Measurements from ENCODE around the gene DAPL1. TPM values are rescaled to one million over a fixed set of nuclear protein-coding genes. Genes with fewer than 3 reads are reported as not detected.

DAPL1 gene
- total RNA-seq, 2 donors from 2014 or later = 8.6 to 9.9 TPM

- H3K9me3 ChIP-seq = no peaks in the 10 kb centered on the region
- 85 to 87% methylated on average over 11 of the region's 11 CpGs for WGBS, 2 donors
- no peaks in the 10 kb centered on the region for H3K36me3 ChIP-seq (replicated peaks in 1 of 2; ENCODE audit: insufficient read depth in 1 of 2, low read depth in 2 of 2)
- no peak overlapping the region for H3K27ac ChIP-seq
- TF ChIP-seq POLR2A (IDR thresholded peaks at IDR 0.05) (no peak), CTCF (IDR thresholded peaks at IDR 0.05) (no peak)
- no peaks in the 10 kb centered on the region for H3K27me3 ChIP-seq
- no peaks in the 10 kb centered on the region for H3K4me1 ChIP-seq
- no peak for ATAC-seq
- DNase-seq = no peak
- no peak overlapping the region for H3K4me3 ChIP-seq
- intact Hi-C loops (cut with DNase I) = no loop called here
Measured at GRCh38 chr2:158782136-158782535, 13.0 kb upstream of the DAPL1 start.

- no peak overlapping the region for H3K4me3 ChIP-seq
- H3K9me3 ChIP-seq = no peaks in the 10 kb centered on the region
- DNase-seq = no peak
- no peak overlapping the region for H3K27ac ChIP-seq
- H3K27me3 ChIP-seq = no peaks in the 10 kb centered on the region
- intact Hi-C loops (cut with DNase I) = no loop called here
- ATAC-seq = no peak
- 78 to 84% methylated on average over 5 of the region's 5 CpGs for WGBS, 2 donors
- H3K4me1 ChIP-seq = no peaks in the 10 kb centered on the region
- TF ChIP-seq CTCF (IDR thresholded peaks at IDR 0.05) = no peak
- no peak for TF ChIP-seq POLR2A (IDR thresholded peaks at IDR 0.05)
- H3K36me3 ChIP-seq (replicated peaks in 1 of 2; ENCODE audit: insufficient read depth in 1 of 2, low read depth in 2 of 2) = no peaks in the 10 kb centered on the region
Measured at GRCh38 chr2:158782616-158783015, 12.5 kb upstream of the DAPL1 start.

- H3K36me3 ChIP-seq (replicated peaks in 1 of 2; ENCODE audit: insufficient read depth in 1 of 2, low read depth in 2 of 2) = no peaks in the 10 kb centered on the region
- no peak overlapping the region for H3K4me3 ChIP-seq
- DNase-seq (no peak), ATAC-seq (no peak)
- intact Hi-C loops (cut with DNase I) = no loop called here
- no peak overlapping the region for H3K27ac ChIP-seq
- WGBS, 2 donors = 44 to 61% methylated on average over 2 of the region's 2 CpGs
- no peaks in the 10 kb centered on the region for H3K27me3 ChIP-seq
- TF ChIP-seq CTCF (IDR thresholded peaks at IDR 0.05) (no peak), POLR2A (IDR thresholded peaks at IDR 0.05) (no peak)
- no peaks in the 10 kb centered on the region for H3K9me3 ChIP-seq
- no peaks in the 10 kb centered on the region for H3K4me1 ChIP-seq
Measured at GRCh38 chr2:158783923-158784322, 11.2 kb upstream of the DAPL1 start.

- Histone ChIP-seq H3K36me3 (replicated peaks in 1 of 2; ENCODE audit: insufficient read depth in 1 of 2, low read depth in 2 of 2) (no peaks in the 10 kb centered on the region), H3K27ac (no peak overlapping the region), H3K4me3 (no peak overlapping the region), H3K27me3 (no peaks in the 10 kb centered on the region), H3K4me1 (no peaks in the 10 kb centered on the region), H3K9me3 (no peaks in the 10 kb centered on the region)
- DNase-seq = no peak
- WGBS, 2 donors = 90 to 96% methylated on average over 7 to 8 of the region's 8 CpGs
- intact Hi-C loops (cut with DNase I) = no loop called here
- ATAC-seq = no peak
- TF ChIP-seq POLR2A (IDR thresholded peaks at IDR 0.05) = no peak
- no peak for TF ChIP-seq CTCF (IDR thresholded peaks at IDR 0.05)
Measured at GRCh38 chr2:158786897-158787296, 8.2 kb upstream of the DAPL1 start.

- Histone ChIP-seq H3K27ac (no peak overlapping the region), H3K9me3 (no peaks in the 10 kb centered on the region), H3K4me3 (no peak overlapping the region), H3K27me3 (no peaks in the 10 kb centered on the region), H3K36me3 (replicated peaks in 1 of 2; ENCODE audit: insufficient read depth in 1 of 2, low read depth in 2 of 2) (no peaks in the 10 kb centered on the region), H3K4me1 (no peaks in the 10 kb centered on the region)
- ATAC-seq (no peak), DNase-seq (no peak)
- intact Hi-C loops (cut with DNase I) = no loop called here
- TF ChIP-seq CTCF (IDR thresholded peaks at IDR 0.05) (no peak), POLR2A (IDR thresholded peaks at IDR 0.05) (no peak)
- WGBS, 2 donors = 26 to 34% methylated on average over 2 of the region's 2 CpGs
Measured at GRCh38 chr2:158788951-158789350, 6.2 kb upstream of the DAPL1 start.

All from body of pancreas (tissue), 4 donors.